ENCODE data around the gene ARAP2.

ARAP2 gene

GRCh38 chr4:36178484-36178883, 65.8 kb downstream of the ARAP2 start:
- DNase-seq, result no peak

GRCh38 chr4:36177946-36178345, 66.4 kb downstream of the ARAP2 start:
- Histone ChIP-seq H3K27ac (ENCODE audit: low read length) (no peak overlapping the region), H3K9me3 (ENCODE audit: insufficient read depth, low read length, severe bottlenecking) (no peaks in the 10 kb centered on the region), H3K36me3 (ENCODE audit: insufficient read depth, low read length) (peaks cover 32% of the 10 kb centered on the region), H3K4me2 (ENCODE audit: insufficient read depth, low read length) (no peak overlapping the region), H4K20me1 (ENCODE audit: insufficient read depth, low read length) (no peaks in the 10 kb centered on the region), H3K4me1 (ENCODE audit: insufficient read depth, low read length) (no peaks in the 10 kb centered on the region), H3K9ac (ENCODE audit: low read depth, low read length) (no peak overlapping the region), H3K27me3 (ENCODE audit: insufficient read depth, low read length, poor library complexity) (no peaks in the 10 kb centered on the region), H3K79me2 (ENCODE audit: insufficient read depth, low read length) (no peaks in the 10 kb centered on the region), H3K4me3 (ENCODE audit: low read depth in 1 of 2, low read length in 2 of 2) (no peak overlapping the region), H2AFZ (ENCODE audit: low read depth, low read length) (no peak overlapping the region)
- DNase-seq, result no peak
- TF ChIP-seq EZH2 (IDR thresholded peaks at IDR 0.05; ENCODE audit: borderline replicate concordance, low read depth, low read length, severe bottlenecking) (no peak), CTCF (IDR thresholded peaks at IDR 0.05; ENCODE audit: borderline replicate concordance, extremely low read depth, low read length, poor library complexity, severe bottlenecking) (no peak)
- ATAC-seq (ENCODE audit: insufficient read depth, low read depth), result no peak

More at GRCh38 chr4:36178484-36178883, 65.8 kb downstream of the ARAP2 start:
- no peaks in the 10 kb centered on the region for H3K9me3 ChIP-seq (ENCODE audit: insufficient read depth, low read length, severe bottlenecking)
- no peak overlapping the region for H3K27ac ChIP-seq (ENCODE audit: low read length)
- TF ChIP-seq CTCF (IDR thresholded peaks at IDR 0.05; ENCODE audit: borderline replicate concordance, extremely low read depth, low read length, poor library complexity, severe bottlenecking), result no peak
- no peak for TF ChIP-seq EZH2 (IDR thresholded peaks at IDR 0.05; ENCODE audit: borderline replicate concordance, low read depth, low read length, severe bottlenecking)
- no peak overlapping the region for H2AFZ ChIP-seq (ENCODE audit: low read depth, low read length)
- H3K4me3 ChIP-seq (ENCODE audit: low read depth in 1 of 2, low read length in 2 of 2), result no peak overlapping the region
- no peaks in the 10 kb centered on the region for H3K27me3 ChIP-seq (ENCODE audit: insufficient read depth, low read length, poor library complexity)
- no peaks in the 10 kb centered on the region for H3K79me2 ChIP-seq (ENCODE audit: insufficient read depth, low read length)
- H3K4me1 ChIP-seq (ENCODE audit: insufficient read depth, low read length), result no peaks in the 10 kb centered on the region
- no peak overlapping the region for H3K4me2 ChIP-seq (ENCODE audit: insufficient read depth, low read length)
- peaks cover 34% of the 10 kb centered on the region for H3K36me3 ChIP-seq (ENCODE audit: insufficient read depth, low read length)
- H4K20me1 ChIP-seq (ENCODE audit: insufficient read depth, low read length), result no peaks in the 10 kb centered on the region
- ATAC-seq (ENCODE audit: insufficient read depth, low read depth), result no peak
- no peak overlapping the region for H3K9ac ChIP-seq (ENCODE audit: low read depth, low read length)

- no peaks in the 10 kb centered on the region for H3K27me3 ChIP-seq (ENCODE audit: insufficient read depth, low read length, poor library complexity)
- H3K4me1 ChIP-seq (ENCODE audit: insufficient read depth, low read length), result no peaks in the 10 kb centered on the region
- no peaks in the 10 kb centered on the region for H3K79me2 ChIP-seq (ENCODE audit: insufficient read depth, low read length)
- no peaks in the 10 kb centered on the region for H3K9me3 ChIP-seq (ENCODE audit: insufficient read depth, low read length, severe bottlenecking)
- no peak overlapping the region for H3K27ac ChIP-seq (ENCODE audit: low read length)
- H4K20me1 ChIP-seq (ENCODE audit: insufficient read depth, low read length), result no peaks in the 10 kb centered on the region
- TF ChIP-seq EZH2 (IDR thresholded peaks at IDR 0.05; ENCODE audit: borderline replicate concordance, low read depth, low read length, severe bottlenecking) (no peak), CTCF (IDR thresholded peaks at IDR 0.05; ENCODE audit: borderline replicate concordance, extremely low read depth, low read length, poor library complexity, severe bottlenecking) (no peak)
- no peak overlapping the region for H2AFZ ChIP-seq (ENCODE audit: low read depth, low read length)
- no peak overlapping the region for H3K9ac ChIP-seq (ENCODE audit: low read depth, low read length)
- no peak overlapping the region for H3K4me2 ChIP-seq (ENCODE audit: insufficient read depth, low read length)
- DNase-seq, result no peak
- ATAC-seq (ENCODE audit: insufficient read depth, low read depth), result no peak
- peaks cover 31% of the 10 kb centered on the region for H3K36me3 ChIP-seq (ENCODE audit: insufficient read depth, low read length)
- H3K4me3 ChIP-seq (ENCODE audit: low read depth in 1 of 2, low read length in 2 of 2), result no peak overlapping the region
Observed at GRCh38 chr4:36174570-36174969, 69.7 kb downstream of the ARAP2 start.

- H3K4me1 ChIP-seq (ENCODE audit: insufficient read depth, low read length), result no peaks in the 10 kb centered on the region
- TF ChIP-seq EZH2 (IDR thresholded peaks at IDR 0.05; ENCODE audit: borderline replicate concordance, low read depth, low read length, severe bottlenecking), result no peak
- no peak overlapping the region for H2AFZ ChIP-seq (ENCODE audit: low read depth, low read length)
- no peak overlapping the region for H3K4me3 ChIP-seq (ENCODE audit: low read depth in 1 of 2, low read length in 2 of 2)
- H3K9me3 ChIP-seq (ENCODE audit: insufficient read depth, low read length, severe bottlenecking), result no peaks in the 10 kb centered on the region
- no peak for DNase-seq
- no peaks in the 10 kb centered on the region for H3K79me2 ChIP-seq (ENCODE audit: insufficient read depth, low read length)
- H4K20me1 ChIP-seq (ENCODE audit: insufficient read depth, low read length), result no peaks in the 10 kb centered on the region
- no peak overlapping the region for H3K4me2 ChIP-seq (ENCODE audit: insufficient read depth, low read length)
- ATAC-seq (ENCODE audit: insufficient read depth, low read depth), result no peak
- H3K36me3 ChIP-seq (ENCODE audit: insufficient read depth, low read length), result peaks cover 25% of the 10 kb centered on the region
- H3K27ac ChIP-seq (ENCODE audit: low read length), result no peak overlapping the region
- H3K27me3 ChIP-seq (ENCODE audit: insufficient read depth, low read length, poor library complexity), result no peaks in the 10 kb centered on the region
- H3K9ac ChIP-seq (ENCODE audit: low read depth, low read length), result no peak overlapping the region
Observed at GRCh38 chr4:36173905-36174304, 70.4 kb downstream of the ARAP2 start.

Measured in DND-41 (cell line).